Adrenal gland (tissue), 12 donors: ENCODE data around the gene CNGA1. TPM values are rescaled to one million over a fixed set of nuclear protein-coding genes. Genes with fewer than 3 reads are reported as not detected.
A peak's percentile ranks its signal among the peaks of the same experiment; 100 is the strongest.

ENCODE experiments used
- DNase-seq, 7 donors: peaks; one replicate each; pipeline ENCODE4 v3.0.0-alpha.2; 2019 to 2020
- H3K27ac ChIP-seq, 5 donors: fragments of 200-600 bp; sonication (generic) in 4 of 5; 1 replicate in 3 of 5; 2 replicates in 2 of 5; pipeline versions ENCODE4 v1.5.1 to v1.8.0; 2016 to 2020; ENCODE audit warnings: mild to moderate bottlenecking in 1 of 5
- H3K27me3 ChIP-seq: fragments of 200-600 bp; 2 replicates; pipeline ENCODE4 v1.8.0; 2021
- H3K36me3 ChIP-seq, 2 donors: fragments of 200-600 bp; replicated peaks in 1 of 2; 1 replicate in 1 of 2; 2 replicates in 1 of 2; pipeline versions ENCODE4 v1.5.1 to v1.8.0; 2018 to 2022
- H3K4me1 ChIP-seq, 2 donors: fragments of 200-600 bp; replicated peaks in 1 of 2; 1 replicate in 1 of 2; 2 replicates in 1 of 2; pipeline versions ENCODE4 v1.5.1 to v1.8.0; 2018 to 2021
- H3K4me3 ChIP-seq, 4 donors: fragments of 200-600 bp; sonication (generic) in 3 of 4; one replicate each; pipeline ENCODE4 v1.5.1; 2016 to 2018
- H3K9me3 ChIP-seq, 3 donors: fragments of 200-600 bp; sonication (generic) in 1 of 3; replicated peaks in 1 of 3; 1 replicate in 2 of 3; 2 replicates in 1 of 3; pipeline versions ENCODE4 v1.5.1 to v1.8.0; 2016 to 2021
- POLR2A ChIP-seq, 2 donors: fragments of 450-650 bp; IDR thresholded peaks; one replicate each; pipeline ENCODE4 v1.6.1; 2017; ENCODE audit warnings: antibody characterized with exemption in 2 of 2, mild to moderate bottlenecking in 2 of 2, moderate library complexity in 1 of 2
- WGBS, 4 donors: extraction: QIAGEN DNeasy Blood & Tissue Kit in 2 of 4; methylation state at CpG; one replicate each; pipeline versions ENCODE4 v1.1.5 to v1.1.7; 2013 to 2017; 5-methylcytosine and 5-hydroxymethylcytosine counted together
- intact Hi-C, 2 donors: fragments of 100-400 bp; cut with DNase I; formaldehyde crosslinking; loops; one replicate each; pipeline versions ENCODE4 v1.14.1 to v1.15.0; 2022 to 2023
- polyA plus RNA-seq, 3 donors: library from polyadenylated mRNA; stranded (reverse); fragments of 200-250 nt in 2 of 3; fragments of 350-450 nt in 1 of 3; fragmentation: Illumina TruSeq in 1 of 3; extraction: RNeasy Lipid Tissue Mini Kit (QIAGEN cat#74804) in 1 of 3; gene quantifications; one replicate each; pipeline ENCODE4 v1.2.3, GENCODE V29; 2013 to 2014
- total RNA-seq, 9 donors: library from RNA; depleted of rRNA in 4 of 9; stranded (reverse); fragments of >200 nt in 4 of 9; fragments of 120-200 nt in 1 of 9; fragmentation: NEBNext Ultra II Directional in 1 of 9; extraction: Animal tissue kit (Norgen Biotek cat#: 25700) in 1 of 9; gene quantifications; one replicate each; pipeline versions ENCODE4 v1.1.0 to v1.2.4, GENCODE V29; 2013 to 2023
- TF ChIP-seq, protein P1 (sequence below), 6 experiments: fragments of 450-650 bp in 4 of 6; fragments of 200-600 bp in 2 of 6; sonication (generic) in 1 of 6; IDR thresholded peaks; 1 replicate in 5 of 6; 2 replicates in 1 of 6; pipeline versions ENCODE4 v1.5.1 to v1.8.0; 2016 to 2021; ENCODE audit warnings: antibody characterized with exemption in 6 of 6, mild to moderate bottlenecking in 2 of 6, moderate library complexity in 1 of 6
- donor health status: healthy with polysubstance abuse.
- donor health status: Bipolar disorder and iron deficiency.
- donor health status: DM: yes; HTN: yes; CAD: no.
- donor health status: DM: no; HTN: no; CAD: no.
- donor health status: DM: no; HTN: no; CAD: no.
- donor health status: DM: yes; HTN: yes; CAD: no.

CNGA1 gene
- total and polyA plus RNA-seq, 12 donors, result 0.24 to 4.8 (median 1.2) TPM; not detected in 1

GRCh38 chr4:47974566-47974965 is 41.9 kb downstream of the CNGA1 start:
- H3K27ac ChIP-seq, result no peak overlapping the region
- TF ChIP-seq, protein P1, sequence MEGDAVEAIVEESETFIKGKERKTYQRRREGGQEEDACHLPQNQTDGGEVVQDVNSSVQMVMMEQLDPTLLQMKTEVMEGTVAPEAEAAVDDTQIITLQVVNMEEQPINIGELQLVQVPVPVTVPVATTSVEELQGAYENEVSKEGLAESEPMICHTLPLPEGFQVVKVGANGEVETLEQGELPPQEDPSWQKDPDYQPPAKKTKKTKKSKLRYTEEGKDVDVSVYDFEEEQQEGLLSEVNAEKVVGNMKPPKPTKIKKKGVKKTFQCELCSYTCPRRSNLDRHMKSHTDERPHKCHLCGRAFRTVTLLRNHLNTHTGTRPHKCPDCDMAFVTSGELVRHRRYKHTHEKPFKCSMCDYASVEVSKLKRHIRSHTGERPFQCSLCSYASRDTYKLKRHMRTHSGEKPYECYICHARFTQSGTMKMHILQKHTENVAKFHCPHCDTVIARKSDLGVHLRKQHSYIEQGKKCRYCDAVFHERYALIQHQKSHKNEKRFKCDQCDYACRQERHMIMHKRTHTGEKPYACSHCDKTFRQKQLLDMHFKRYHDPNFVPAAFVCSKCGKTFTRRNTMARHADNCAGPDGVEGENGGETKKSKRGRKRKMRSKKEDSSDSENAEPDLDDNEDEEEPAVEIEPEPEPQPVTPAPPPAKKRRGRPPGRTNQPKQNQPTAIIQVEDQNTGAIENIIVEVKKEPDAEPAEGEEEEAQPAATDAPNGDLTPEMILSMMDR (IDR thresholded peaks at IDR 0.05), result no peak
- no peak for TF ChIP-seq POLR2A (IDR thresholded peaks at IDR 0.05)
- 49 to 65% (median 58%) methylated on average over 3 of the region's 3 CpGs for WGBS, 4 donors
- no peaks in the 10 kb centered on the region for H3K27me3 ChIP-seq
- DNase-seq, result no peak
- no peaks in the 10 kb centered on the region for H3K9me3 ChIP-seq
- H3K4me1 ChIP-seq, result no peaks in the 10 kb centered on the region
- H3K4me3 ChIP-seq, result no peak overlapping the region
- H3K36me3 ChIP-seq, result no peaks in the 10 kb centered on the region
- intact Hi-C loops, result no loop called here

GRCh38 chr4:47972721-47973120 is 43.8 kb downstream of the CNGA1 start:
- 75 to 100% (median 88%) methylated on average over 1 of the region's 1 CpG for WGBS, 4 donors
- Histone ChIP-seq H3K36me3 (no peaks in the 10 kb centered on the region), H3K4me1 (no peaks in the 10 kb centered on the region), H3K4me3 (no peak overlapping the region), H3K9me3 (no peaks in the 10 kb centered on the region), H3K27ac (no peak overlapping the region), H3K27me3 (no peaks in the 10 kb centered on the region)
- no peak for DNase-seq
- no peak for TF ChIP-seq POLR2A (IDR thresholded peaks at IDR 0.05)
- TF ChIP-seq, protein P1 (IDR thresholded peaks at IDR 0.05), result no peak
- intact Hi-C loops, result no loop called here

DNA sequence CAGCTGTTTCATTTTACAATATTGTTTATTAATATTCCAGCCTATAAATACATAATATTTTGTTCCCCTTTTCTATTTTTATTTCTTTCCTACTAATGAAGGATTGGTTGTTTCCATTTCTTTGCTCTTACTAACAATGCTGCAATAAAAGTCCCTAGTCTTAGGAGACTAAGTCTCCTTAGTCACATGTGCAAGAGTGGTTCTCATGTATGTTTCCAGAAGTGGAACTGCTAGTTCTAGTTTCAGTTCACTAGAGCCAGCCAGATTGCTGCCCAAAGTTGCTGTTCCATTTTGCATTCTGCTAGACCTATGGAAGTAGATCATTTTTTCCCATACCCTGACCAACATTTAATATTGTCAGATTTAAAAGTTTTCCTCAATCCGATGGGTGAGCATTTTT is 44.3 kb downstream of the CNGA1 start:
- Histone ChIP-seq H3K27me3 (no peaks in the 10 kb centered on the region), H3K4me3 (no peak overlapping the region), H3K4me1 (no peaks in the 10 kb centered on the region), H3K27ac (no peak overlapping the region), H3K9me3 (no peaks in the 10 kb centered on the region), H3K36me3 (no peaks in the 10 kb centered on the region)
- TF ChIP-seq POLR2A (IDR thresholded peaks at IDR 0.05), result no peak
- TF ChIP-seq, protein P1 (IDR thresholded peaks at IDR 0.05), result no peak
- peak in 1 of 7 donors; percentile 2 for DNase-seq
- whole genome bisulfite sequencing, 4 donors, result 79 to 92% (median 85%) methylated on average over 1 of the region's 1 CpG
- intact Hi-C loops, result no loop called here

GRCh38 chr4:47968847-47969246 is 47.6 kb downstream of the CNGA1 start:
- Histone ChIP-seq H3K27me3 (no peaks in the 10 kb centered on the region), H3K36me3 (no peaks in the 10 kb centered on the region), H3K27ac (no peak overlapping the region), H3K9me3 (no peaks in the 10 kb centered on the region), H3K4me1 (no peaks in the 10 kb centered on the region), H3K4me3 (no peak overlapping the region)
- intact Hi-C loops, result no loop called here
- no peak for TF ChIP-seq POLR2A (IDR thresholded peaks at IDR 0.05)
- TF ChIP-seq, protein P1 (IDR thresholded peaks at IDR 0.05), result no peak
- no peak for DNase-seq
